Fibroblast of lung (primary cell): Measurements from ENCODE around the gene BBS9.

Experiments
- EZH2 ChIP-seq: IDR thresholded peaks from 2 replicates; pipeline ENCODE4 v1.5.1; 2012; ENCODE audit warnings: low read length, control low read depth, mild to moderate bottlenecking; ENCODE audit errors: missing control alignments
- TF ChIP-seq, protein P1 (sequence below), 2 donors: IDR thresholded peaks in 1 of 2; conservative IDR thresholded peaks in 1 of 2; 1 replicate in 1 of 2; 2 replicates in 1 of 2; pipeline ENCODE4 v1.5.1; 2011 to 2012; ENCODE audit warnings: low read length in 2 of 2, control low read depth in 1 of 2, inconsistent platforms in 1 of 2, low read depth in 1 of 2, mild to moderate bottlenecking in 1 of 2

- no peak for TF ChIP-seq EZH2
- TF ChIP-seq, protein P1, sequence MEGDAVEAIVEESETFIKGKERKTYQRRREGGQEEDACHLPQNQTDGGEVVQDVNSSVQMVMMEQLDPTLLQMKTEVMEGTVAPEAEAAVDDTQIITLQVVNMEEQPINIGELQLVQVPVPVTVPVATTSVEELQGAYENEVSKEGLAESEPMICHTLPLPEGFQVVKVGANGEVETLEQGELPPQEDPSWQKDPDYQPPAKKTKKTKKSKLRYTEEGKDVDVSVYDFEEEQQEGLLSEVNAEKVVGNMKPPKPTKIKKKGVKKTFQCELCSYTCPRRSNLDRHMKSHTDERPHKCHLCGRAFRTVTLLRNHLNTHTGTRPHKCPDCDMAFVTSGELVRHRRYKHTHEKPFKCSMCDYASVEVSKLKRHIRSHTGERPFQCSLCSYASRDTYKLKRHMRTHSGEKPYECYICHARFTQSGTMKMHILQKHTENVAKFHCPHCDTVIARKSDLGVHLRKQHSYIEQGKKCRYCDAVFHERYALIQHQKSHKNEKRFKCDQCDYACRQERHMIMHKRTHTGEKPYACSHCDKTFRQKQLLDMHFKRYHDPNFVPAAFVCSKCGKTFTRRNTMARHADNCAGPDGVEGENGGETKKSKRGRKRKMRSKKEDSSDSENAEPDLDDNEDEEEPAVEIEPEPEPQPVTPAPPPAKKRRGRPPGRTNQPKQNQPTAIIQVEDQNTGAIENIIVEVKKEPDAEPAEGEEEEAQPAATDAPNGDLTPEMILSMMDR (conservative IDR thresholded peaks at IDR 0.05 in 1 of 2, IDR thresholded peaks at IDR 0.05 in 1 of 2; ENCODE audit: low read depth in 1 of 2, low read length in 2 of 2), result no peak
Measured at GRCh38 chr7:33276729-33277128, 147.4 kb downstream of the BBS9 start.
